ENCODE measurements around the gene JAM2. TPM values are rescaled to one million over a fixed set of nuclear protein-coding genes. Genes with fewer than 3 reads are reported as not detected.

The JAM2 gene
- total RNA-seq, 1 donor from 2014 or later = 6.1 TPM

GRCh38 chr21:25660233-25660632, 21.2 kb downstream of the JAM2 start:
- H3K27ac Mint-ChIP-seq (ENCODE audit: unreplicated experiment) = no peak overlapping the region
- no peak for TF ChIP-seq CTCF (IDR thresholded peaks at IDR 0.05)
- H3K27me3 Mint-ChIP-seq (ENCODE audit: unreplicated experiment) = peaks cover 10% of the 10 kb centered on the region
- no peaks in the 10 kb centered on the region for H3K4me1 Mint-ChIP-seq (ENCODE audit: unreplicated experiment)
- DNase-seq (ENCODE audit: extremely low spot score, unreplicated experiment) = no peak
- H3K4me3 Mint-ChIP-seq (ENCODE audit: unreplicated experiment) = no peak overlapping the region
- peaks cover 4% of the 10 kb centered on the region for H3K9me3 Mint-ChIP-seq (ENCODE audit: unreplicated experiment)
- no peaks in the 10 kb centered on the region for H3K36me3 Mint-ChIP-seq (ENCODE audit: unreplicated experiment)

GRCh38 chr21:25664491-25664931, 25.5 kb downstream of the JAM2 start:
- Mint-ChIP-seq H3K36me3 (ENCODE audit: unreplicated experiment) (no peaks in the 10 kb centered on the region), H3K4me3 (ENCODE audit: unreplicated experiment) (no peak overlapping the region), H3K27ac (ENCODE audit: unreplicated experiment) (no peak overlapping the region), H3K9me3 (ENCODE audit: unreplicated experiment) (peaks cover 4% of the 10 kb centered on the region), H3K4me1 (ENCODE audit: unreplicated experiment) (no peaks in the 10 kb centered on the region), H3K27me3 (ENCODE audit: unreplicated experiment) (peaks cover 18% of the 10 kb centered on the region)
- no peak for DNase-seq (ENCODE audit: extremely low spot score, unreplicated experiment)
- no peak for TF ChIP-seq CTCF (IDR thresholded peaks at IDR 0.05)

- Mint-ChIP-seq H3K4me3 (ENCODE audit: unreplicated experiment) (no peak overlapping the region), H3K27me3 (ENCODE audit: unreplicated experiment) (peaks cover 16% of the 10 kb centered on the region), H3K36me3 (ENCODE audit: unreplicated experiment) (no peaks in the 10 kb centered on the region), H3K4me1 (ENCODE audit: unreplicated experiment) (peaks cover 11% of the 10 kb centered on the region), H3K27ac (ENCODE audit: unreplicated experiment) (no peak overlapping the region), H3K9me3 (ENCODE audit: unreplicated experiment) (no peaks in the 10 kb centered on the region)
- TF ChIP-seq CTCF (IDR thresholded peaks at IDR 0.05) = no peak
- DNase-seq (ENCODE audit: extremely low spot score, unreplicated experiment) = no peak
Measured at GRCh38 chr21:25670726-25671125, 31.7 kb downstream of the JAM2 start.

GRCh38 chr21:25676451-25676850, 37.4 kb downstream of the JAM2 start:
- Mint-ChIP-seq H3K9me3 (ENCODE audit: unreplicated experiment) (no peaks in the 10 kb centered on the region), H3K4me1 (ENCODE audit: unreplicated experiment) (peaks cover 11% of the 10 kb centered on the region)
- TF ChIP-seq CTCF (IDR thresholded peaks at IDR 0.05) = no peak

GRCh38 chr21:25682382-25682781, 43.3 kb downstream of the JAM2 start:
- no peaks in the 10 kb centered on the region for H3K9me3 Mint-ChIP-seq (ENCODE audit: unreplicated experiment)
- peaks cover 4% of the 10 kb centered on the region for H3K4me1 Mint-ChIP-seq (ENCODE audit: unreplicated experiment)
- H3K27ac Mint-ChIP-seq (ENCODE audit: unreplicated experiment) = no peak overlapping the region
- no peak overlapping the region for H3K4me3 Mint-ChIP-seq (ENCODE audit: unreplicated experiment)
- peaks cover 24% of the 10 kb centered on the region for H3K27me3 Mint-ChIP-seq (ENCODE audit: unreplicated experiment)
- no peak for TF ChIP-seq CTCF (IDR thresholded peaks at IDR 0.05)
- no peaks in the 10 kb centered on the region for H3K36me3 Mint-ChIP-seq (ENCODE audit: unreplicated experiment)
- DNase-seq (ENCODE audit: extremely low spot score, unreplicated experiment) = no peak

More at GRCh38 chr21:25676451-25676850, 37.4 kb downstream of the JAM2 start:
- H3K27ac Mint-ChIP-seq (ENCODE audit: unreplicated experiment) = peak overlapping the region; percentile 36
- no peaks in the 10 kb centered on the region for H3K36me3 Mint-ChIP-seq (ENCODE audit: unreplicated experiment)
- no peak overlapping the region for H3K4me3 Mint-ChIP-seq (ENCODE audit: unreplicated experiment)
- DNase-seq (ENCODE audit: extremely low spot score, unreplicated experiment) = no peak
- peaks cover 16% of the 10 kb centered on the region for H3K27me3 Mint-ChIP-seq (ENCODE audit: unreplicated experiment)
